GM12878 (cell line): Measurements from ENCODE around the gene MOB2. TPM values are rescaled to one million over a fixed set of nuclear protein-coding genes. Genes with fewer than 3 reads are reported as not detected.

Source experiments
- ATAC-seq: fragments of 200-7000 bp; cut with Tn5 transposase; 3 replicates; pipeline ENCODE4 v1.9.1; 2020; ENCODE audit warnings: mild to moderate bottlenecking, moderate library complexity
- BruUV-seq: library from RNA; stranded (reverse); fragments of 400-500 nt; replicated peaks from 2 replicates; lab custom pipeline; 2021; lab: Mats Ljungman, UMichigan
- CTCF ChIA-PET: fragments of 300-600 bp; sonication (Branson Sonifier 250); formaldehyde crosslinking; extraction: SDS; loops from one replicate; lab custom pipeline; 2021; ENCODE audit warnings: inconsistent platforms; lab: Yijun Ruan, JAX
- POLR2A ChIA-PET: fragments of 350-600 bp; formaldehyde crosslinking; extraction: SDS; loops from one replicate; lab custom pipeline; 2021; ENCODE audit warnings: inconsistent platforms; lab: Charles Lee
- RAD21 ChIA-PET: fragments of 300-600 bp; sonication (Branson Sonifier 250); formaldehyde crosslinking; loops from one replicate; lab custom pipeline; 2023; ENCODE audit warnings: antibody characterized with exemption; ENCODE audit not compliant: unreplicated experiment; lab: Charles Lee
- SMC1A ChIA-PET: fragments of 300-600 bp; sonication (Branson Sonifier 250); formaldehyde crosslinking; loops from one replicate; lab custom pipeline; 2023; ENCODE audit not compliant: unreplicated experiment, uncharacterized antibody; lab: Charles Lee
- DNase-seq: peaks from one replicate; pipeline ENCODE4 v3.0.0-alpha.2; 2011; ENCODE audit warnings: low read depth, low spot score
- FAIRE-seq: peaks from 3 replicates; lab custom pipeline; 2011; peaks lifted over from hg19 to GRCh38; lab: Jason Lieb, UNC
- H2AFZ ChIP-seq: 2 replicates; pipeline ENCODE4 v1.6.0; 2011; ENCODE audit warnings: low read depth, low read length, control low read depth; ENCODE audit not compliant: control insufficient read depth
- H3K27ac ChIP-seq: 2 replicates; pipeline ENCODE4 v1.5.1; 2011; ENCODE audit warnings: control low read depth; ENCODE audit not compliant: control insufficient read depth, insufficient read depth
- H3K27me3 ChIP-seq, 2 experiments: replicated peaks in 1 of 2; 2 replicates each; pipeline versions ENCODE4 v1.6.0 to v1.6.1; 2011; ENCODE audit warnings: low read length in 1 of 2; ENCODE audit not compliant: control insufficient read depth in 2 of 2, insufficient read depth in 2 of 2
- H3K36me3 ChIP-seq, 2 experiments: 2 replicates each; pipeline ENCODE4 v1.5.1; 2011; ENCODE audit warnings: low read length in 1 of 2; ENCODE audit not compliant: control insufficient read depth in 2 of 2, insufficient read depth in 2 of 2
- H3K4me1 ChIP-seq: 2 replicates; pipeline ENCODE4 v1.6.1; 2011; ENCODE audit warnings: mild to moderate bottlenecking, low read length, moderate library complexity, mixed read lengths; ENCODE audit not compliant: control insufficient read depth, insufficient read depth
- H3K4me2 ChIP-seq: 2 replicates; pipeline ENCODE4 v1.6.0; 2011; ENCODE audit warnings: control low read depth; ENCODE audit not compliant: control insufficient read depth, insufficient read depth
- H3K4me3 ChIP-seq: fragments of 200-600 bp; sonication (generic); 2 replicates; pipeline ENCODE4 v1.5.1; 2016
- H3K79me2 ChIP-seq: 2 replicates; pipeline ENCODE4 v1.6.0; 2011; ENCODE audit warnings: low read length; ENCODE audit not compliant: control insufficient read depth, insufficient read depth
- H3K9ac ChIP-seq: 2 replicates; pipeline ENCODE4 v1.8.0; 2011; ENCODE audit warnings: low read length, control low read depth, mixed read lengths; ENCODE audit not compliant: control insufficient read depth, insufficient read depth
- H3K9me3 ChIP-seq: replicated peaks from 3 replicates; pipeline ENCODE4 v1.5.1; 2011; ENCODE audit warnings: mild to moderate bottlenecking, low read length; ENCODE audit not compliant: control insufficient read depth, insufficient read depth
- H4K20me1 ChIP-seq: 2 replicates; pipeline ENCODE4 v1.6.0; 2011; ENCODE audit not compliant: control insufficient read depth, insufficient read depth
- CHD1 ChIP-seq: IDR thresholded peaks from 2 replicates; pipeline ENCODE4 v1.6.1; 2012; ENCODE audit warnings: low read depth, low read length, improper control_type of control experiment
- CREM ChIP-seq: IDR thresholded peaks from 2 replicates; pipeline ENCODE4 v1.6.1; 2014; ENCODE audit warnings: antibody characterized with exemption, low read depth
- ELK1 ChIP-seq: IDR thresholded peaks from 2 replicates; pipeline ENCODE4 v1.6.1; 2012; ENCODE audit warnings: low read depth, low read length, improper control_type of control experiment
- ESRRA ChIP-seq: IDR thresholded peaks from 2 replicates; pipeline ENCODE4 v1.6.1; 2012; ENCODE audit warnings: mild to moderate bottlenecking, low read length, improper control_type of control experiment
- MTA3 ChIP-seq: IDR thresholded peaks from 2 replicates; pipeline ENCODE4 v1.6.1; 2012; ENCODE audit warnings: low read length, inconsistent platforms, borderline replicate concordance
- NFIC ChIP-seq: IDR thresholded peaks from 2 replicates; pipeline ENCODE4 v1.6.1; 2012; ENCODE audit warnings: low read depth, mild to moderate bottlenecking, inconsistent platforms, low read length, moderate library complexity
- NR2C2 ChIP-seq: IDR thresholded peaks from 2 replicates; pipeline ENCODE4 v1.6.1; 2011; ENCODE audit warnings: borderline replicate concordance, low read depth; ENCODE audit not compliant: control insufficient read depth, insufficient read length
- POLR2A ChIP-seq: IDR thresholded peaks from 2 replicates; pipeline ENCODE4 v1.6.1; 2011; ENCODE audit warnings: low read depth, mild to moderate bottlenecking, low read length
- WGBS: methylation state at CpG from one replicate; pipeline ENCODE4 v1.1.6; 2016; ENCODE audit warnings: low lambda C conversion rate; ENCODE audit not compliant: insufficient replicate concordance, insufficient coverage; ENCODE audit errors: missing lambda C conversion rate; 5-methylcytosine and 5-hydroxymethylcytosine counted together
- in situ Hi-C: fragments of 300-500 bp; cut with MboI; formaldehyde crosslinking; loops from 9 replicates; pipeline ENCODE4 v1.14.3; 2018; ENCODE audit warnings: mixed read lengths
- intact Hi-C: fragments of 100-400 bp; cut with micrococcal nuclease; formaldehyde crosslinking; loops from one replicate; pipeline ENCODE4 v1.14.2; 2022; ENCODE audit not compliant: unreplicated experiment
- polyA plus RNA-seq, 11 experiments: library from polyadenylated mRNA; depleted of rRNA in 4 of 11; unstranded in 6 of 11; stranded (reverse) in 5 of 11; fragments of >200 nt; fragmentation: Nextera tagmentation in 4 of 11; fragmentation: Illumina TruSeq in 1 of 11; extraction: Ambion mirVana in 4 of 11; extraction: Trizol in 1 of 11; gene quantifications; 1 replicate in 1 of 11; 2 replicates in 10 of 11; pipeline versions ENCODE4 v1.2.1 to v1.2.3, GENCODE V29; 2011 to 2016; ENCODE audit warnings: inconsistent platforms in 2 of 11, missing spikeins in 2 of 11, low read depth in 1 of 11
- total RNA-seq, 4 experiments: library from RNA; depleted of rRNA in 3 of 4; stranded (reverse); fragments of >200 nt in 3 of 4; fragmentation: Illumina TruSeq in 1 of 4; extraction: Trizol in 1 of 4; gene quantifications; 2 replicates each; pipeline versions ENCODE4 v1.2.1 to v1.2.3, GENCODE V29; 2013 to 2021
- TF ChIP-seq, protein P1 (sequence below): fragments of 450-650 bp; IDR thresholded peaks from 2 replicates; pipeline ENCODE4 v1.6.1; 2018; ENCODE audit warnings: mild to moderate bottlenecking, low read depth, moderate library complexity; ENCODE audit not compliant: partially characterized antibody

The MOB2 gene
- total and polyA plus RNA-seq, 10 of the 15 experiments (the other 5 are each of a cell fraction or from before 2014, with no cell fraction given), result 0.10 to 34.6 (median 15.5) TPM

- intact Hi-C loops (no loop called here), in situ Hi-C loops (no loop called here)
- H3K9me3 ChIP-seq, result peaks cover 2% of the 10 kb centered on the region; the same call in 2 of the 3 replicates
- ChIA-PET SMC1A (no interaction called here), CTCF (interaction anchor here (1.0 to 1.4 kb wide), 2 partner anchors 21 to 27 kb away, joined by 3 to 5 read pairs; no protein-coding TSS in a partner anchor), POLR2A (no interaction called here), RAD21 (no interaction called here)
- H3K36me3 ChIP-seq, result peaks cover 0 to 1% of the 10 kb centered on the region in 2 experiments; a peak in 1 of 4 replicates
- no peak for FAIRE-seq
- H3K27ac ChIP-seq, result no peak overlapping the region
- no peak overlapping the region for H3K9ac ChIP-seq
- WGBS, result 74% methylated on average over 3 of the region's 3 CpGs
- DNase-seq, result no peak
- H3K27me3 ChIP-seq, result no peaks in the 10 kb centered on the region
- H3K79me2 ChIP-seq, result no peaks in the 10 kb centered on the region
- ATAC-seq, result no peak
- H4K20me1 ChIP-seq, result no peaks in the 10 kb centered on the region
- TF ChIP-seq NFIC (no peak), CHD1 (no peak), POLR2A (no peak), CREM (no peak), MTA3 (no peak), ELK1 (no peak), NR2C2 (no peak), ESRRA (no peak)
- TF ChIP-seq, protein P1, sequence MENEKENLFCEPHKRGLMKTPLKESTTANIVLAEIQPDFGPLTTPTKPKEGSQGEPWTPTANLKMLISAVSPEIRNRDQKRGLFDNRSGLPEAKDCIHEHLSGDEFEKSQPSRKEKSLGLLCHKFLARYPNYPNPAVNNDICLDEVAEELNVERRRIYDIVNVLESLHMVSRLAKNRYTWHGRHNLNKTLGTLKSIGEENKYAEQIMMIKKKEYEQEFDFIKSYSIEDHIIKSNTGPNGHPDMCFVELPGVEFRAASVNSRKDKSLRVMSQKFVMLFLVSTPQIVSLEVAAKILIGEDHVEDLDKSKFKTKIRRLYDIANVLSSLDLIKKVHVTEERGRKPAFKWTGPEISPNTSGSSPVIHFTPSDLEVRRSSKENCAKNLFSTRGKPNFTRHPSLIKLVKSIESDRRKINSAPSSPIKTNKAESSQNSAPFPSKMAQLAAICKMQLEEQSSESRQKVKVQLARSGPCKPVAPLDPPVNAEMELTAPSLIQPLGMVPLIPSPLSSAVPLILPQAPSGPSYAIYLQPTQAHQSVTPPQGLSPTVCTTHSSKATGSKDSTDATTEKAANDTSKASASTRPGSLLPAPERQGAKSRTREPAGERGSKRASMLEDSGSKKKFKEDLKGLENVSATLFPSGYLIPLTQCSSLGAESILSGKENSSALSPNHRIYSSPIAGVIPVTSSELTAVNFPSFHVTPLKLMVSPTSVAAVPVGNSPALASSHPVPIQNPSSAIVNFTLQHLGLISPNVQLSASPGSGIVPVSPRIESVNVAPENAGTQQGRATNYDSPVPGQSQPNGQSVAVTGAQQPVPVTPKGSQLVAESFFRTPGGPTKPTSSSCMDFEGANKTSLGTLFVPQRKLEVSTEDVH, result no peak
- H2AFZ ChIP-seq, result no peak overlapping the region
- no peak overlapping the region for H3K4me2 ChIP-seq
- H3K4me1 ChIP-seq, result peaks cover 3% of the 10 kb centered on the region; the same call in 1 of the 2 replicates
- H3K4me3 ChIP-seq, result no peak overlapping the region
- BruUV-seq, result no TSS peak
These were observed 7.2 kb upstream of the MOB2 start for GRCh38 chr11:1493650-1494244.
